ENCODE data around the gene GPR61. TPM values are rescaled to one million over a fixed set of nuclear protein-coding genes. Genes with fewer than 3 reads are reported as not detected.

Gene GPR61
- total RNA-seq, 4 donors from 2014 or later, result 0.59 to 0.60 TPM; not detected in 2

DNA sequence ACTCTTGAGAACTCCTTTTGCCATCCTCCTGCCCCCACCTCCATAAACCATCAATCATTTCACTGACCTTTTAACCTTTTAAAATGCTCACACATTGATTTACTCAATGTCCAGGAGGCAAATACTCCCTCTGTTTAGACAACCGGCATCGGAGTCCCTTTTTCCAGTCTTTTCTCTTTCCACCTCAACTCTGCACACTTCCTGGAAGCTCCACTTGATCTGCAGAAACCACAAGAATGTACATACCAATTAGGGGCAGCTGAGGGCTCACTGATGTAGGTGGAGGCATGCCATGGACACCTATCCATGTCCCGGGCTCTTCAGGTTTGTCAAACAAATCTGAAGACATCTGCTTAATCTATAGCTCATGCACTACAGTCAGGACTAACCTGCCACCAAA is 24.8 kb upstream of the GPR61 start:
- Histone ChIP-seq H3K27ac (no peak overlapping the region), H3K36me3 (no peaks in the 10 kb centered on the region), H3K4me3 (no peak overlapping the region), H3K9me3 (no peaks in the 10 kb centered on the region), H3K4me1 (peaks cover 0 to 8% (median 6%) of the 10 kb centered on the region in 4 donors), H3K27me3 (no peaks in the 10 kb centered on the region)
- TF ChIP-seq EP300 (IDR thresholded peaks at IDR 0.05), result no peak
- TF ChIP-seq POLR2A (IDR thresholded peaks at IDR 0.05), result no peak
- TF ChIP-seq, protein P1, sequence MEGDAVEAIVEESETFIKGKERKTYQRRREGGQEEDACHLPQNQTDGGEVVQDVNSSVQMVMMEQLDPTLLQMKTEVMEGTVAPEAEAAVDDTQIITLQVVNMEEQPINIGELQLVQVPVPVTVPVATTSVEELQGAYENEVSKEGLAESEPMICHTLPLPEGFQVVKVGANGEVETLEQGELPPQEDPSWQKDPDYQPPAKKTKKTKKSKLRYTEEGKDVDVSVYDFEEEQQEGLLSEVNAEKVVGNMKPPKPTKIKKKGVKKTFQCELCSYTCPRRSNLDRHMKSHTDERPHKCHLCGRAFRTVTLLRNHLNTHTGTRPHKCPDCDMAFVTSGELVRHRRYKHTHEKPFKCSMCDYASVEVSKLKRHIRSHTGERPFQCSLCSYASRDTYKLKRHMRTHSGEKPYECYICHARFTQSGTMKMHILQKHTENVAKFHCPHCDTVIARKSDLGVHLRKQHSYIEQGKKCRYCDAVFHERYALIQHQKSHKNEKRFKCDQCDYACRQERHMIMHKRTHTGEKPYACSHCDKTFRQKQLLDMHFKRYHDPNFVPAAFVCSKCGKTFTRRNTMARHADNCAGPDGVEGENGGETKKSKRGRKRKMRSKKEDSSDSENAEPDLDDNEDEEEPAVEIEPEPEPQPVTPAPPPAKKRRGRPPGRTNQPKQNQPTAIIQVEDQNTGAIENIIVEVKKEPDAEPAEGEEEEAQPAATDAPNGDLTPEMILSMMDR (IDR thresholded peaks at IDR 0.05), result no peak
- no peak for DNase-seq (ENCODE audit: low spot score in 2 of 2)
- 58 to 62% methylated on average over 3 of the region's 3 CpGs for WGBS, 2 donors

DNA sequence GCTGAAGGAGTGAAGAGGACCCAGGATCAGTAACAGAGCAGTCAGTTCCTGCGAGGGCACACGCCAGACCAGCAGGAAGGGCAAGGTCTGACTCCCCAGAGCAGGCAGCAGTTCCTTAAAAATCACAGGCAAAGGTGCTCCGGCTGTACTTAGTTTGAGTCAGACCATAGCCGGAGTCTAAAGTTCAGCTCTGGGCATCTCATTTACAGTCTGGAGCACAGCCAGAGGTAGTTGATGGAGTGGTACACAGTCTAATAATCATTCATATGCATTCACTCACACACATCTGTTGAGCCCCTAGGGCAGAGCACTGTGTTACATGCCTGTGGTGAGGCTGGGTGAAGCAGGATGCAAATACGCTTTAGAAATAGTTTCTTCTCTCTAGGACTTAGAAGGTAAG is 22.8 kb upstream of the GPR61 start:
- DNase-seq (ENCODE audit: low spot score in 2 of 2), result no peak
- no peak for TF ChIP-seq POLR2A (IDR thresholded peaks at IDR 0.05)
- no peak for TF ChIP-seq EP300 (IDR thresholded peaks at IDR 0.05)
- TF ChIP-seq, protein P1 (IDR thresholded peaks at IDR 0.05), result no peak
- Histone ChIP-seq H3K36me3 (no peaks in the 10 kb centered on the region), H3K4me1 (peaks cover 0 to 10% (median 2%) of the 10 kb centered on the region in 4 donors), H3K27ac (no peak overlapping the region), H3K4me3 (no peak overlapping the region), H3K27me3 (peaks cover 0 to 2% of the 10 kb centered on the region in 2 donors), H3K9me3 (no peaks in the 10 kb centered on the region)
- 75 to 77% methylated on average over 5 of the region's 5 CpGs for WGBS, 2 donors

DNA sequence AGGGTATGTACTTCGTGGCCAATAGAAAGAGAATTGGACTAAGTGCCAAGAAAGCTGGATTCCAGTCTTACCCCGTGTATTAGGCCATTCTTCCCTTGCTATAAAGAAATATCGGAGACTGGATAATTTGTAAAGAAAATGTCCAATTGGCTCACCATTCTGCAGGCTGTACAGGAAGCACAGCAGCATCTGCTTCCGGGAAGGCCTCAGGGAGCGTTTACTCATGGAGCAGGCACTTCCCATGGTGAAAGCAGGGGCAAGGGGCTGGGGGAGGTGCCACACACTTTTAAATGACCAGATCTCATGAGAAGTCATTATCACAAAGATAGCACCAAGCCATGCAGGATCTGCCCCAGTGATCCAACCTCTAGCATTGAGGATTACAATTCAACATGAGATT is 22.3 kb upstream of the GPR61 start:
- Histone ChIP-seq H3K4me3 (no peak overlapping the region), H3K4me1 (peaks cover 0 to 10% (median 2%) of the 10 kb centered on the region in 4 donors), H3K27me3 (peaks cover 0 to 2% of the 10 kb centered on the region in 2 donors), H3K9me3 (no peaks in the 10 kb centered on the region), H3K36me3 (no peaks in the 10 kb centered on the region), H3K27ac (no peak overlapping the region)
- DNase-seq (ENCODE audit: low spot score in 2 of 2), result no peak
- TF ChIP-seq EP300 (IDR thresholded peaks at IDR 0.05), result no peak
- TF ChIP-seq, protein P1 (IDR thresholded peaks at IDR 0.05), result no peak
- TF ChIP-seq POLR2A (IDR thresholded peaks at IDR 0.05), result no peak
- WGBS, 2 donors, result 73 to 77% methylated on average over 5 of the region's 5 CpGs

DNA sequence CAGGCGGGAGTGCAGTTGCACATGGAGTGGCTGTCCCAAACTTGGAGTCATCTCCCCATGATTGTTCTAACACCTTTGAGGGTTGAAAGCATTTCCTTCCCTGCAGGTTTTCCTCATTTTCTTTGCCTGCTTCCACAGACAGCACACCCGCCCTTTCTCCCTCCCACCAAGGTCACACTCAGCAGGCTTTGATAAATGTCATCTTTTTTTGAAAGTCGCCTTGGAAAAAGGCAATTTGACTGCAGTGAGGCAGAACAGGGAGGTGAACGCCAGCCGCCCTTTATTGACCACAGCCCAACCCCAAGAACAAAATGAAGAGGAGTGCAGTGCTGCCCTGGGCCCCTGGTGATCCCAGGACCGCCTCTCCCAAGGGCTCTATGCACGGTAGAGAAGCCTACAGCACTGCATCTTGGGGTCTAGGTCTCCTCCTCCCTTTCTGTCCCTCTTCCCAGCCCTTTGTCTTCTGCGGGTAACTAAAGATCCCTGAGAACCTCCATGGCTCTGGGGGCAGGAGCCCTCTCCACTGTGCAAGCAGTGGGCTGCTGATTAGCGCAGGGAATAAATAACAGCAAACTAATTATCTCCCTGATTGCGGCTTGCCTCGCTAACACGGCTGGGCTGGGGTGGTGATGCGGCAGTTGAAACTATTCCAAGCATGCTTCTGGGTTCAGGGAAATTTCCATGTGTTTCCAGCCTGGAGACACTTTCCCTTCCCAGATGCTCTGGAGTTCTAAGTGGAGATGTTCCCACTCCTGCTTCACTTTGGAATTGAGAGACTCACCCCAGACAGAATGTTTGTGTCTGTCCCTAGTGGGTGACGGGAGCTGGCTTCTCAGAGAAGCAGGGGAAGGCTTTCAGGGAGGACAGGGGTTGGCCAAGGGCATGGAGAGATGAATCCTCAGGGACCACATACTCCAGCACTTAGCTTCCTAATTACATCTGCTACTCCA is 18.4 kb upstream of the GPR61 start:
- 51 to 59% methylated on average over 14 of the region's 14 CpGs for WGBS, 2 donors
- H3K27ac ChIP-seq, result no peak overlapping the region
- DNase-seq (ENCODE audit: low spot score in 2 of 2), result no peak
- no peaks in the 10 kb centered on the region for H3K9me3 ChIP-seq
- TF ChIP-seq, protein P1 (IDR thresholded peaks at IDR 0.05), result no peak
- TF ChIP-seq EP300 (IDR thresholded peaks at IDR 0.05) (no peak), POLR2A (IDR thresholded peaks at IDR 0.05) (no peak)
- no peaks in the 10 kb centered on the region for H3K36me3 ChIP-seq
- H3K27me3 ChIP-seq, result peaks cover 0 to 2% of the 10 kb centered on the region in 2 donors
- no peak overlapping the region for H3K4me3 ChIP-seq
- peaks cover 0 to 10% (median 2%) of the 10 kb centered on the region in 4 donors for H3K4me1 ChIP-seq

DNA sequence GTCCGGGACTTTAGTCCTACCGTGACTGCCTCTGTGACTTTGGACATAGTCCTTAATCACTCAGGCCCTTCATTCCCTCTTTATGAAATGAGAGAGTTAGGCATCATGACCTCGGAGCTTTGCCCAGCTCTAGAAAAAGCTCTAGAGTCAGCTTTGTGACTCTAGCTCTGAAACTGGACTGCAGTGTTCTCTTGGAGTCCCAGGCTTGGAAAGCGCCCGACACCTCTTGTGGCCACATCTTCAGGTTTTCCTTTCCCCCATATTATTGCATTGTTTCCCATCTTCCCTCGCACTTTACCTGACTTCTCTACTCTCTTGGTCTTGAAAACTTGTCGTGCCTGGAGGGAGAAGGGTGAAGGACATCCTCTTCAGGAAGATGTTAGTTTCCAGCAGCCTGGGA is 17.6 kb upstream of the GPR61 start:
- Histone ChIP-seq H3K4me1 (peaks cover 0 to 10% (median 2%) of the 10 kb centered on the region in 4 donors), H3K36me3 (no peaks in the 10 kb centered on the region), H3K27me3 (peaks cover 0 to 2% of the 10 kb centered on the region in 2 donors), H3K4me3 (no peak overlapping the region), H3K9me3 (no peaks in the 10 kb centered on the region), H3K27ac (no peak overlapping the region)
- TF ChIP-seq, protein P1 (IDR thresholded peaks at IDR 0.05), result no peak
- TF ChIP-seq EP300 (IDR thresholded peaks at IDR 0.05) (no peak), POLR2A (IDR thresholded peaks at IDR 0.05) (no peak)
- no peak for DNase-seq (ENCODE audit: low spot score in 2 of 2)
- WGBS, 2 donors, result 79 to 86% methylated on average over 7 of the region's 7 CpGs

Measured in tibial nerve (tissue), 4 donors.